Transverse colon (tissue), 4 donors: ENCODE measurements around the gene POLR2J.
"Not testable (repeated sequence)": the region's sequence is repeated elsewhere in the genome, so short reads cannot be mapped to it uniquely, and the experiment has no call there.

Experiments used
- EP300 ChIP-seq: sonication (generic); formaldehyde crosslinking; IDR thresholded peaks from one replicate; pipeline ENCODE4 v1.6.1; 2017; ENCODE audit warnings: antibody characterized with exemption, low read depth
- POLR2A ChIP-seq: fragments of 450-650 bp; IDR thresholded peaks from one replicate; pipeline ENCODE4 v1.6.1; 2016; ENCODE audit warnings: antibody characterized with exemption, mild to moderate bottlenecking, moderate library complexity
- POLR2AphosphoS5 ChIP-seq, 3 donors: sonication (generic); formaldehyde crosslinking; IDR thresholded peaks; one replicate each; pipeline ENCODE4 v1.6.1; 2016; ENCODE audit warnings: antibody characterized with exemption in 3 of 3
- TF ChIP-seq, protein P1 (sequence below), 5 experiments: fragments of 200-600 bp in 3 of 5; fragments of 450-650 bp in 2 of 5; sonication (generic) in 3 of 5; IDR thresholded peaks; 1 replicate in 2 of 5; 2 replicates in 3 of 5; pipeline ENCODE4 v1.5.1; 2016 to 2017; ENCODE audit warnings: antibody characterized with exemption in 5 of 5, inconsistent platforms in 3 of 5, mild to moderate bottlenecking in 2 of 5, moderate library complexity in 1 of 5

DNA sequence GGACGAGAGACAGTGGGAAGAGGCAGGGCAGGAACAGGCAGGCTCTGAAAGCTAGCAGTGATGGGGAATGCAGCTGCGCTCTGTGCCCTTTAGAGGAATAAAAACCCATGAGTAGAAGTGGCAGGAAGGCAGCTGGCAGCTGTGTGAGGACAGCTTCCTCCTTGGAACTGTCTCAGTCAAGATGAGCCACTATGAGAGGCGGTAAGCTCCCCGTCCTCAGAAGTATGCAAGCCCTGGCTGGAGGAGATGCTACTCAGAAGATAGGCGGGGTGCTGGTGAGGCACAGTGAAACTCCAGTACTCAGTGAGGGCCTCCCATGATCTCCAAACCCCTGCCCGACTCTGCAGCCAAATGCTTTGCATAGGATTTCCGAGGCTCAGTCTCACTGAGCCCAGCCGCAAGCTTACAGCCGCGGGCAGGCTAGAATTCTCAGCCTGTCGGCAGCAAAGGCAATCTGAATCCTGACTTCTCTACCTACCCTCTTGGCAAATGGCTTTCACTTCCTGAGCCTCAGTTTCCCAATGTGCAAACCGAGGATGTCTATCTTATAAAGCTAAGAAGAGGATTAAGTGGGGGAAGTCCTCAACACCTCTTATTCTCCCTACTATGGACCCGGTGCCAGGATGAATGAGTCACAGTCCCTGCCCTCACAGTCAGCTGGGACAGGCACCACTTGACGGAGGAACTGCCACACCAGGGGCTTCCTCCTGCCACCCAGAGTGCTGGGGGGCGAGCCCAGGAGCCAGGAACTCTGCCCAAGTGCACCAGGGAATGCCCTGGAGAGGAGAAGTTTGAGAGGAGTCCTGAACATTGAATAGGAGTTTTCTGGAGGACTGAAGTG, 36.4 kb upstream of the POLR2J start:
- TF ChIP-seq, protein P1, sequence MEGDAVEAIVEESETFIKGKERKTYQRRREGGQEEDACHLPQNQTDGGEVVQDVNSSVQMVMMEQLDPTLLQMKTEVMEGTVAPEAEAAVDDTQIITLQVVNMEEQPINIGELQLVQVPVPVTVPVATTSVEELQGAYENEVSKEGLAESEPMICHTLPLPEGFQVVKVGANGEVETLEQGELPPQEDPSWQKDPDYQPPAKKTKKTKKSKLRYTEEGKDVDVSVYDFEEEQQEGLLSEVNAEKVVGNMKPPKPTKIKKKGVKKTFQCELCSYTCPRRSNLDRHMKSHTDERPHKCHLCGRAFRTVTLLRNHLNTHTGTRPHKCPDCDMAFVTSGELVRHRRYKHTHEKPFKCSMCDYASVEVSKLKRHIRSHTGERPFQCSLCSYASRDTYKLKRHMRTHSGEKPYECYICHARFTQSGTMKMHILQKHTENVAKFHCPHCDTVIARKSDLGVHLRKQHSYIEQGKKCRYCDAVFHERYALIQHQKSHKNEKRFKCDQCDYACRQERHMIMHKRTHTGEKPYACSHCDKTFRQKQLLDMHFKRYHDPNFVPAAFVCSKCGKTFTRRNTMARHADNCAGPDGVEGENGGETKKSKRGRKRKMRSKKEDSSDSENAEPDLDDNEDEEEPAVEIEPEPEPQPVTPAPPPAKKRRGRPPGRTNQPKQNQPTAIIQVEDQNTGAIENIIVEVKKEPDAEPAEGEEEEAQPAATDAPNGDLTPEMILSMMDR (IDR thresholded peaks at IDR 0.05), result not testable (repeated sequence)
- not testable (repeated sequence) for TF ChIP-seq EP300; POLR2A; POLR2AphosphoS5 (IDR thresholded peaks at IDR 0.05)
